GM21723 (cell line): ENCODE measurements around the gene TWSG1.
"Not testable (repeated sequence)": the region's sequence is repeated elsewhere in the genome, so short reads cannot be mapped to it uniquely, and the experiment has no call there.

ENCODE experiments used
- ATAC-seq: cut with Tn5 transposase; IDR thresholded peaks from one replicate; pipeline ENCODE4 v1.9.1; 2021; ENCODE audit warnings: mild to moderate bottlenecking, moderate library complexity; ENCODE audit not compliant: unreplicated experiment

TWSG1 gene

DNA sequence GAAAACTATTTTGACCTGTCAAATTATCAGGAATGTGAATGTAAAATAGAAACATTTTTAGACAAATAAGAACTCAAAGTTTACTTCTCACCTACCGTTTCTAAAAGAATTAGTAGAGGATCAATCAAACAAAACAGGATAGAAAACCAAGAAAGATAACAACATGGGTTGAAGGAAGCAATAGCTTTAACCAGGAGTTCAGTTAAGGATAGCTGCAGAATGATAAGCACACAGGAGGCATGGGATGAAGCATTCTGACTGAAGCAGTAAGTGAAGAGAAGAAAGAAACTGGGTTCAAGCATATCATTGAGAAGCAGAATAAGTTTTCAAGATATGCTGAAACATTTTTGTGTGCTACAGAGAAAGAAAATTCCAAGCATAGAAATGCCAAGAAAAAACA, 52.3 kb downstream of the TWSG1 start:
- ATAC-seq = no peak

DNA sequence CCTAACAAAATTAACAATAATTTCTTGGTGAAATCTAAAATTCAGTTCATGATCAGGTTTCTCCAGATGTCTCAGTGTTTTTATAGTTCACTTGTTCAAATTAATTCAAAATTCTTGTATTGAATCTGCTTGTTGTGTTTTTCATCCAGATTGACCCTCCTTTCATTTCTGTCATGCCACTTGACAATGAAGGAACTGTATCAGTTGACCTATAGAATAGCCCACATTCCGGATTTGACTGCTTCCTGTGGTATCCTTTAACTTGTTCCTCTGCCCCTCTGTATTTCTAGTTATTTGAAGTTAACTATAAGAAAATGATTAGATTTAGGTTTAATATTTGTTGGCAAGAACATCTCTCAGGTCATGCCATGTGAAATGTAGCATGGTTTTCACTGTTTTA, 53.3 kb downstream of the TWSG1 start:
- no peak for ATAC-seq

DNA sequence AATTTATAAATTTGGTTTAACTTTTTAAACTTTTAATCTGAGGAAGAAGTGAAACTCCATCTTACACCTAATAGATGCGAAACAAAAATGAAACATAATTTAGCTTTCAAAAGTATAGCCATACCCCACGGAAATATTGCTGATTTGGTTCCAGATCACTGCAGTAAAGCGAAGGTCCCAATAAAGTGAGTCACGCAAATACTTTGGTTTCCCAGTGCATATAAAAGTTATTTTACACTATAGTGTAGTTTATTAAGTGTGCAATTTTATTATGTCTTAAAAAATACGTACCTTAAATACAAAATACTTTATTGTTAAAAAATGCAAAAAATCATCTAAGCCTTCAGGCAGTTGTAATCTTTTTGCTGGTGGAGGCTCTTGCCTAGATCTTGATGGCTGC, 55.1 kb downstream of the TWSG1 start:
- ATAC-seq = no peak

DNA sequence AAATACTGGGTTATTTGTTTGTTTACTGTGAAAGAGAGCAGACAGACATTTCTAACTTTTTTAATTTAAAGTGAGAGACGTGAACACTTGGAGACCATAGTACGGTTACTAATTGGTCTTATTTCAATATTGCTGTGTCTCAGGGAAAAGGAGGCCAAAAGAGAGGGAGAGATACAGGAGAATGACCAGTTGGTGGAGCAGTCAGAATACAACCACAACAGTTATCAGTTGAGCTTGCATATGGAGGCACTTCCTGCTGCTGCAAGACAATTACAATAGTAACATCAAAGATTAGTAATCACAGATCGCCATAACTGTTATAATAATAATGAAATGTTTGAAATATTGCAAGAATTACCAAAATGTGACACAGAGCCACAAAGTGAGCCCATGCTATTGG, 58.2 kb downstream of the TWSG1 start:
- ATAC-seq = no peak

DNA sequence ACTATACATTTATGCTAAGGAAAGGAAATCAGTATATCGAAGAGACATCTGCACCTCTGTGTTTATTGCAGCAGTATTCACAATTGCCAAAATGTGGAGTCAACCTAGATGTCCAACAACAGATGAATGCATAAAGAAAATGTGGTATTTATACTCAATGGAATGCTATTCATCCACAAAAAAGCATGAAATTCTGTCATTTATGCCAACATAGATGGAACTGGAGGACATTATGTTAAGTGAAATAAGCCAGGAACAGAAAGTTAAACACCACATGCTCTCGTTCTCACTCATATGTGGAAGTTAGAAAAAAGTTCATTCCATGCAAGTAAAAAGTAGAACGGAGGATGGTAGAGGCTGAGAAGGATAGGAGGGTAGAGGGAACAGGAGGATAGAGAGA, 59.5 kb downstream of the TWSG1 start:
- ATAC-seq = no peak

DNA sequence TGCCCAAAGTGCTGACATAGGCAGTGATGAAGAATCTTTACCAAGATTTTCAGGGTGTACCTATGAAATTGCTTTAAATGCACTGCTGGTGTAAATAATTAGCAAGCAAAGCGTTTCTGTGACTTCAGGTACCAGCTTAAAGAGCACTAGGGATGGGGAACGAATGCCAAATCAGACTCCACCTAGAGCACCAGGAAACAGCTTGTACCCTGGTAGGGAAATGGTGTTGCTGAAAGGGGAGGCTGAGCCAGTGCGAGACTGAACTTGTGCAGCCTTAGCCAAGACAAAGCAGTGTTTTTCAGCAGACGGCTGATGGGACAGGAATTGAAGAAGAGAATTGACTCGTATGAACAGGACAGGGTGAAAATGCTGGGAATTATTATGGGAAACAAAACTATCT, 65.6 kb downstream of the TWSG1 start:
- no peak for ATAC-seq

DNA sequence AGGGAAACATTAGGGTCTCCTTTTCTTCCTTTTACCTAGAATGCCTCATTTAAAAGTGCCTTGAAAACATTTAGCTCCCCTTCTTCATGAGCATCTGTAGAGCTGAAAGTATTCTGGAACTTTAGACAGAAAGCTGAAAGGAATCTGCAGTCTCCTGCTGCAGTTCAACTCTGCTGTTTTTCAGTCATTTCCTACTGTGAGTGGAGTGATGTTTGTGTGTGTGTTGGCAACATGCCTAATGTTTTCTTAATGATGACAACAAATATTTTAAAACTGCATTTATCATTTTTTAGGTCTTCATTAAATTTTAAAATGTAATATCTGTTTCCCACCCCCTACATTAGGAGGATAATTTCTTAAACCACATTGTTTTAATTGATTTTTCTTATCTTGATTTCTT, 66.6 kb downstream of the TWSG1 start:
- ATAC-seq = no peak

DNA sequence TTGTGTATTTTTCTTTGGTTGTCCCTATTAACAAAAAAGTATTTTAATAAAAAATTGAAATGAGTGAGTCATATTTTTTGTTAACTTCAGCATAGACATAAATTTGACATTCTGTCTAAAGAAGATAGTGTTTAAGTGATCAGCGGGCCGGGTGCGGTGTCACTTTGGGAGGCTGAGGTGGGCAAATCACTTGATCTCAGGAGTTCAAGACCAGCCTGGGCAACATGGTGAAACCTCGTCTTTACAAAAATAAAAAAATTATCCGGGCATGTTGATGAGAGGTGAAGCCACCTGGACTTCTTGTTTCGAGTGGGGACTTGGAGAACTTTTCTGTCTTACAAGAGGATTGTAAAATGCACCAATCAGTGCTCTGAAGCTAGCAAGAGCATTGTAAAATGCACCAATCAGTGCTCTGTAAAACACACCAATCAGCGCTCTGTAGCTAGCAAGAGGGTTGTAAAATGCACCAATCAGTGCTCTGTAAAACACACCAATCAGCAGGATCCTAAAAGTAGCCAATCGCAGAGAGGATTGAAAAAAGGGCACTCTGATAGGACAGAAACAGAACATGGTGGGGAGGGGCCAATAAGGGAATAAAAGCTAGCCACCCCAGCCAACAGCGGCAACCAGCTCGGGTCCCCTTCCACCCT, 67.9 kb downstream of the TWSG1 start:
- ATAC-seq = not testable (repeated sequence)

DNA sequence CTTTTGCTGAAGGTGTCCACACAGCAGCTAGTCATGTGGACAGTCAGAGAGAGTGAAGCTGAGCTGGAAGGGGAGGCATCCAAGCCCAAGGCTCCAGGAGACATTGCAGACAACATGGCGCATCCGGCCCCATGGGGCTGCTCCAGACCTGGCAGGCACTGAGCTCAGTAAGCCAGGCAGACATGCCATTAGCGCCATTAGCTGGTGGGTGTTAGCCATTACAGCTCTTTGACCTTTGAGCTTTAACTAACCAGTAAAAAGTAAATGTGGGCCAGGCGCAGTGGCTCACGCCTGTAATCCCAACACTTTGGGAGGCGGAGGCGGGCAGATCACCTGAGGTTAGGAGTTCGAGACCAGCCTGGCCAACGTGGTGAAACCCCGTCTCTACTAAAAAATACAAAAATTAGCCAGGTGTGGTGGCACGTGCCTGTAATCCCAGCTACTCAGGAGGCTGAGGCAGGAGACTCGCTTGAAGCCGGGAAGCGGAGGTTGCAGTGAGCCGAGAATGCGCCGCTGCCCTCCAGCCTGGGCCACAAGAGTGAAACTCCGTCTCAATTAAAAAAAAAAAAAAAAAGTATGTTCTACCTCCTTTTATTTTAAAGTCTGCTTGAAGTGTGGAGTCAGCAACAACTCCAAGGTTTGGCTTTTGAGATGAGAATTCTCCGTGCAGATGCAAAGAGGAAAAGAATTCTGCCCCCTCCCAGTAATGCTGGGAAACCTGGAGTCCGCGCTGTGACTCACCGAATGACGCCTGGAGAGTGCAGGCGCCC, 69.4 kb downstream of the TWSG1 start:
- ATAC-seq = peak; percentile 4

DNA sequence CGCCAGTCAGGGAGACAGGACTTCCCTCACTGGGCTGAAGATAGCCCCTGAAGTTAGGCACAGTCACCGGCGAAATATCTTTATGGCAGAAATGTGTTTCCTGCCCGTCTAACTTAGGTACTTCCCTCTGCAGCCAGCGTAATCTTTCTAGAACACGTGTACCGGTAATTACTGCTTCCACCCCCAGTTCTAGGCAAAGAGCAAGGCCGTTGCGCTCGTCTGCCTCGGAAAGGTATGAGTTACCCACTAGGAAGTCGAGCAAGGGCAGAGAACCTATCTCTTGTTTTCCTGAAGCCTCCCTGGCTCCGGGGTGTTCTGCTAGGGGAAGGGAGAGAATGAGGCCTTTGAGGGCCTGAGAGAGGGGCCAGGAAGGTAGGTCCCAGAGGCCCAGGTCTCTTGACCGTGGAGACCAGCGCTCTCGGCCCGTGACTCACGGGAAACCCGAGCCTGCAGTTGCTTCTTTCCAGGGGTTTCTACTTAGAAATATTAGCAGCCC, 70.0 kb downstream of the TWSG1 start:
- ATAC-seq = peak; percentile 65

DNA sequence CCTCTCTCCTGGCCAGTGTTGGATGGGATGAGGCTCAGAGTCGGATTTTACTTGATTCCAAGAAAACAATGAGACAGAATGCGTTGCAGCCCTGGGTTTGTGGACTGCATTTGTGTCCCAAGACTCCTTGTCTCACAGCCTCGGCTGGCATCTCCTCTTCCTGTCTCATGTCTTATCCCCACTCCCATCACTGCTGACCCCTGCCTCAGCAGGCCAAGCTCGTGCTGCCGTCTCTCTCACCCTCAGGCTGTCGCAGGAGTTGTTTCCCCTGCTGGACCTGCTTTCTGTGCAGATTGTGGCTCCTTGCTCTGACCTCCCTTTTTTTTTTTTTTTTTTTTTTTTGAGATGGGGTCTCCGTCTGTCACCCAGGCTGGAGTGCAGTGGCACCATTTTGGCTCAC, 70.6 kb downstream of the TWSG1 start:
- ATAC-seq = no peak

DNA sequence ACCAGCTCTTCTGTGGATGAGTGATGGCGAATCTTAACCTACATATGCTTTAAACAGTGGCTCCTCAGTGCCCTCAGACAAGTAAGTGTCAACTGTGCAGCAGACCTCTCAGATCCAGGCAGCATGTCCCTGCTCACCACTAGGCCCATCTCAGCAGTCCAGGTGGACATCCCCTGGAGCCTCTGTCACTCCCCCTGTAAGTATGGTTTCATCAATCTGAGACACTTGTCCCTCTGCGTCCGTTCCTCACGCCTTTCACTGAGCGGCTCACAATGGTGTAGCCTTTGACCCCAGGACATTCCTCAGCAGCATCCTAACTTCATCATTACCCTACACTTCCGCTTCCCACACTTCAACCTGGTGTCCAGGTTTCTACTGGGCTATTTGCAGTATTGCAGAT, 71.4 kb downstream of the TWSG1 start:
- no peak for ATAC-seq

DNA sequence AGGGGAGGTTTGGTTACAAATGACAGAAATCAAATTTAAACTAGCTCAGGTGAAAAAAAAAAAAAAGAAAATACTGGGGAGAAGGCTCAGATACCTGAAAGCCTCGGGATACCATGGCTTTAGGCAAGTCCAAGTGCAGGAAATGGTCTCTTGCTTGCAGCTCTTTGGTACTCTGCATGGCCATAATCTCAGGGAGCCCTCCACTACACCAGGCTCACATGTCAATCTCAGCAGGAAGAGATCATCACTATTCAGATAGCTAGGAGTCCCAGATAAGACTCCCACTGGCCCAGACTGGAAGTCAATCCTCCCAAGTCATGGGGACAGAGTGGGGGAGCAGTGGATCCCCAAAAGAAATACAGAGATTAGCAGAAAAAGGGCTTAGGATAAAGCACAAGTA, 75.9 kb downstream of the TWSG1 start:
- ATAC-seq = no peak

DNA sequence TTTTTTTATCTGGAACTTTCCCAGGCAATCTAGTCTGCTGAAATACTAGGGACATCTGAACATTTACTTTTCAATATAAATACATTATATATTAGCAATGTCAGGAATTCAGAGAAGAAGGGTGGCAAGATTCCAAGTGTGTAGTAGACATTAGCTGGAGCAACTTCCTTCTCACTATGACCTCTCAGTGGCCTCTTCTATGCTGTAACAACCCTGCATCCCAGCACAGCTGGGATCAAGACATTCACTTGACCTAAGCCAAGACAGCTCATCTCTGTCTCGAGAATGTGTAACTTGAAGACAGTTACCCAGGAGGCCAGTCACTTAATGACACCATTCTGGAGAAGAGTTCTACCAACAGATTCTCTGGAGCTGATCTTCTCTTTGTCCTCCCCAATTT, 79.0 kb downstream of the TWSG1 start:
- ATAC-seq = no peak

DNA sequence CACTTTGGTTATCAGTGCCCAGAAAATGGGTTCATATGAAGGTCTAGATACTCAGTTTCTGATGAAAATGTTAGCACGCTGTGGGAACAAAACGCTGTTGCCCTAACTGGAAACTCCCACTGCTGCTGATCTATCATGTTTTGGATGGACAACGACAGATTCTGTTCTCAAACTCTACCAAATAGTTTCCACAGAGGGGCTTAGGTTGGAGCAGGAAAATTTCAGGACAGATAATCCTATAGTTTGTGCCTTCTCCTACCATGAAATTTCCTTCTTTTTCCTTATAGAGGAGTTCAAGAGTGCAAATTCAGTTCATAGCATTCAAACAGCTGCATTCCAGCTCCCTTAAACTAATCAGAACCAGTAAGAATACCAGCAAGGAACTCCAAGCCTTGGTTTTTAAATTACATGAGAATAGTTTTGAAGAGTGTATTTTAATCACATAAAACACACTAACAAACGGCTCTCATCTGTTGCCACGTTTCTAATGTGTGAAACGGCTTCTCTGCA, 82.0 kb downstream of the TWSG1 start:
- no peak for ATAC-seq

DNA sequence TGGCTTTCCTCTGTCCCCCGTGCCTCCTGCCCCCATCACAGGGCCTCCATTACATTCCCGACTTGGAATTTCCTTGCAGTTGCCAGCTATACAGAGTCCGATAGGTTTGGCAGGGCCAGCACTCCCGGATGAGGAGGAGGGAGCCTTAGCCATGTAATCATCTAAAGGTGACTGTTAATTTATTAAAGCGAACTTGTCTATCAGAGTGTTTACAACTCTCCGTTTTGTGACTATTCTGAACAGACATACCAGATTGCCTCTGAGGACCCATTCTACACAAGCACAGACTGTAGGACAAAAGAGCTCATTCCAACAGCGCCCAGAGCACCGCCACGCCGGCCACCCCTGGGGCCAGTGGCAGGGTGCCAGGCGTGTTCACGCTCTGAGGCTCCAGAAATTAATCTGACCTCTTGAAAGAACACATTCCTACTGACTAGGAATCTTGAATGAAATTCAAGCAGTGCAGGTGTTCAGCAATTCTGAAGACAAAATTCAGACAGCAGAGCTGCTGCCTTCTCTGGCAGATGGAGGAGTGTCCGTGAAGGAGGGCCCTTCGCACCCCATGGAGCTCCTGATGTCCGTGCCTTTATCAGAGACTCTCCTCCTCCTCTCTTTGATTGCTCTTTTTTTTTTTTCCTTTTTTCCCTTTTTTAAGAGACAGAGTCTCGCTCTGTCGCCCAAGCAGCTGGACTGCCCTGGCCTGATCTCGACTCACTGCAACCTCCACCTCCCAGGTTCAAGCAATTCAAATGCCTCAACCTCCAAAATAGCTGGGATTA, 82.7 kb downstream of the TWSG1 start:
- no peak for ATAC-seq

DNA sequence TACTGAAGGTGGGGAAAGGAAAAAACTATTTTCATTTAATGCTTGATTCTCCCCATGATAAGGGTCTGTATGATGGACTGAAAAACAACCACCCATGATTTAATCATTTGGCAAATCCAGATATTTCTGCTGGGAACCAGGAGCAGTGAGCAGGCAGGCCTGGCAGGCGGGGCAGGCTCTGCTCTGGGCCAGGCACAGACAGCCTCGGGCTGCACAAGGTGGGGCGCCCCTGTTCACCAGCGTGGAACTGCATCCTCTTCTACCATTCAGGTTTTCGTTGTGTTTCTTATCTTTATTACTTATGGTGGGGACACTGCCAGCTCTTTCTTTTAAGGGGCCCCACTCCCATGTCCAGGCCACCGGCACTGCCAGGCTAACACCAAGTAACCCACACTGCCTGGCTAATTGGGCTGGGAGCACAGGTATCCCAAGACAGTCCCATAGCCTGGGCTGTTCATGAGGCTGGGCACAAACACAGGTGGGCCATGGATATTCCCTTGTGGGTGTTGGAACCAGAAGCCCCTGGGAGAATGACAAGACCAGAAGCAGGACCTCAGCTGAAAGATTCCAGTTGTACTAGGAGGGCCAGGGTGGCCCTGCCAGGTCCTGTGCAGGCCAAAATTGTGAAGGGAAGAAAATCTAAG, 83.6 kb downstream of the TWSG1 start:
- no peak for ATAC-seq

DNA sequence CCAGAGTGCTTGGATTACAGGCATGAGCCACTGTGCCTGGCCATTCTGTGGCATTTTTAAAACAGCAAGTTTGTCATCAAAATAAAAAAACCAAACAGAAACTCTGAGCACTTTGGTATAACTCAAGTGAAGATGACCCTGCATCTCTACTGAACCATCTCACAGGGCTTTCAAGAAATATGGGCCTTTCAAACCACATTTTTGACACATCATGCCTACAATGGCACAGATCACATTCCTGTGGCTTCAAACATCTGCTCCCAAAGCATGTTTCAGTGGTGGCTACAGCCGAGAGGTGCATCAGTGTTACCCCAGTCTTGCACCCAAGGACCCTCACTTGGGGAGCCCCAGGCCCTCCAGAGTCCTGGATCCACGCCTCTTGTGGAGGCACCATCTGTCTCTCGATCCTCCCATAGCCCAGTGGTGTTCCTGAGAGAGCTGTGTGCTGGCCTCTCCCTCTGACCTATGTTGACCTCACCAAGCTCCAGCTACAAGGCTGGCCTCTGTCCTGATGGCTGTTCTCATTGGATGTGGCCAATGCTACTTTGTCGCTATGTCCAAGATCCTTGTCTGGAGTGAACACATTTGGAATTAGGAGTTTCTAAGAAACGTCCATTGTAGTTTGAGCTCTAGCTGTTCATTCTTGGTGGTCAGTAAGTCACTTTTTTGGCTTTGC, 85.5 kb downstream of the TWSG1 start:
- no peak for ATAC-seq

DNA sequence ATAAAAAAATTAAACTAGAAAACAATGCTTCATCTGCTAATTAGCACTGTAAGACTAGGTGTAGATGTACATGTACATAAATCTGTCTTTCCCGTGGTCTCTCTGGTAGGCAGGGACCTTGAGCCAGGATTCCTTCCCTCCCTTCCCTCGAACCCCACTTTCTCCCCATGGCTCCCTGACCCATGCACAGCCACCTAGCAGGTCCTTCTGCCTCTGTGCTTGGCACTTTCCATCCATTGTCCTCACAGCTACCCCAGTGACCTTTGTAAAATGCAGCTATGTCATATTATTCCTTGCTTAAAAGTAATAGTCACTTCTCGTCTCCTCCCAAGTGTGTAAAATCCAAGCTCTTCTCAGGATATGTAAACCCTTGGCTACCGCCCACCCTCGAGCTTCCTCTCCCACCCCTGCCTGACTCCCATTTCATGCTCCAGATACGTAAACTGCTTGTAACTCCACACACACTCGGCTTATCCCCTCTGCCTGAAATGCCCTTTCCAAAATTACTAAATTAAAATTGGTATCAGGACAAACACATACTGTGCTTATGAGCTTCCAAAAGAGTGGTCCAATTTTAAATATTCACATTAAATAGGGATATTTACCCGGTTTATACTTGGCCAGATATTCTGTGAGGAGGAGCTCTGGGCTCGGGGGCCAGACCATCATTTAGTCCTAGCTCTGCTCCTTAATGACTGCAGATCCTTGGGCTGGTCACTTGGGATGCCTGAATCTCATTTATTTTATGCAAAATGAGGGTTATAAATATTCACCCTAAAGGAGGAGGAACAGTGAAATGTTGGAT, 86.7 kb downstream of the TWSG1 start:
- no peak for ATAC-seq

DNA sequence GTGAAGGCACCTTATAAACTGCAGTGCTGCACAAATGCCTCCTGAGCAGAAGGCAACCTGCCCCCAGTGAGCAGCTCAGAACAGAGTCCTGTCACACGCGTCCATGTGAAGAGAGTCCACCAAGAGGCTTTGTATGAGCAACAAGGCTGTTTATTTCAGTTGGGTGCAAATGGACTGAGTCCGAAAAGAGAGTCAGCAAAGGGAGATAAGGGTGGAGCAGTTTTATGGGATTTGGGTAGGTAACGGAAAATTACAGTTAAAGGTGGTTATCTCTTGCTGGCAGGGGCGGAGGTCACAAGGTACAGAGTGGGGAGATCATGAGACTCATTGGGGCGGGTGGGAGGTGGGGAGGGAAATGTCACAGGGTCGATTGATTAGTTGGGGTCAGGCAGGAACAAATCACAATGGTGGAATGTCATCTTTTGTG, 87.3 kb downstream of the TWSG1 start:
- no peak for ATAC-seq
